HFFc6 (cell line): ENCODE data around the gene CKM. TPM values are rescaled to one million over a fixed set of nuclear protein-coding genes. Genes with fewer than 3 reads are reported as not detected.

Experiments used
- DNase-seq: peaks from one replicate; pipeline ENCODE4 v3.0.0-alpha.2; 2018
- H3K27ac Mint-ChIP-seq: 2 replicates; pipeline ENCODE4 v1.8.0; 2020; ENCODE audit warnings: mild to moderate bottlenecking, mixed read lengths
- H3K27me3 Mint-ChIP-seq: 2 replicates; pipeline ENCODE4 v1.8.0; 2021; ENCODE audit warnings: mild to moderate bottlenecking, moderate library complexity, mixed read lengths; ENCODE audit not compliant: insufficient read depth
- H3K36me3 Mint-ChIP-seq: 2 replicates; pipeline ENCODE4 v1.8.0; 2021; ENCODE audit warnings: low read depth, mixed read lengths
- H3K4me1 Mint-ChIP-seq: 2 replicates; pipeline ENCODE4 v1.8.0; 2020; ENCODE audit warnings: low read depth, mixed read lengths
- H3K4me3 Mint-ChIP-seq: 2 replicates; pipeline ENCODE4 v1.8.0; 2020; ENCODE audit warnings: mild to moderate bottlenecking, moderate library complexity, mixed read lengths
- H3K9me3 Mint-ChIP-seq: 2 replicates; pipeline ENCODE4 v1.8.0; 2020; ENCODE audit warnings: mild to moderate bottlenecking, mixed read lengths
- CTCF ChIP-seq: fragments of 200-600 bp; sonication (generic); IDR thresholded peaks from 2 replicates; pipeline ENCODE4 v1.5.0; 2021; ENCODE audit warnings: antibody characterized with exemption, mild to moderate bottlenecking
- total RNA-seq, 6 experiments: library from RNA; stranded (reverse); fragmentation: NEBNext Ultra II Directional; extraction: Animal tissue kit (Norgen Biotek cat#: 25700); gene quantifications; 2 replicates in 1 of 6; 3 replicates in 5 of 6; pipeline ENCODE4 v1.2.3, GENCODE V29; 2021

Gene CKM
- total RNA-seq, 6 experiments from 2014 or later = not detected

- no peak for DNase-seq
- Mint-ChIP-seq H3K4me3 (no peak overlapping the region), H3K9me3 (no peaks in the 10 kb centered on the region), H3K27ac (no peak overlapping the region), H3K27me3 (peaks cover 2% of the 10 kb centered on the region), H3K4me1 (no peaks in the 10 kb centered on the region), H3K36me3 (peaks cover 23% of the 10 kb centered on the region)
- no peak for TF ChIP-seq CTCF
Measured at GRCh38 chr19:45349126-45349415, 26.4 kb upstream of the CKM start.

- Mint-ChIP-seq H3K27me3 (peaks cover 2% of the 10 kb centered on the region), H3K36me3 (peaks cover 17% of the 10 kb centered on the region), H3K27ac (no peak overlapping the region), H3K4me1 (no peaks in the 10 kb centered on the region), H3K9me3 (no peaks in the 10 kb centered on the region), H3K4me3 (no peak overlapping the region)
- TF ChIP-seq CTCF = no peak
- DNase-seq = no peak
Measured at GRCh38 chr19:45348367-45349125, 25.9 kb upstream of the CKM start.

GRCh38 chr19:45347570-45348366 is 25.1 kb upstream of the CKM start:
- no peak for DNase-seq
- H3K27me3 Mint-ChIP-seq = peaks cover 2% of the 10 kb centered on the region
- no peaks in the 10 kb centered on the region for H3K9me3 Mint-ChIP-seq
- H3K27ac Mint-ChIP-seq = no peak overlapping the region
- H3K4me3 Mint-ChIP-seq = no peak overlapping the region
- no peak for TF ChIP-seq CTCF
- H3K36me3 Mint-ChIP-seq = peaks cover 13% of the 10 kb centered on the region
- H3K4me1 Mint-ChIP-seq = no peaks in the 10 kb centered on the region

- Mint-ChIP-seq H3K9me3 (no peaks in the 10 kb centered on the region), H3K4me3 (no peak overlapping the region), H3K4me1 (no peaks in the 10 kb centered on the region), H3K36me3 (peaks cover 13% of the 10 kb centered on the region), H3K27me3 (peaks cover 2% of the 10 kb centered on the region), H3K27ac (no peak overlapping the region)
- DNase-seq = no peak
- no peak for TF ChIP-seq CTCF
Measured at GRCh38 chr19:45346449-45346848, 23.8 kb upstream of the CKM start.

- Mint-ChIP-seq H3K4me3 (no peak overlapping the region), H3K27ac (no peak overlapping the region), H3K27me3 (no peaks in the 10 kb centered on the region; the same call in none of the 2 replicates), H3K9me3 (no peaks in the 10 kb centered on the region), H3K4me1 (no peaks in the 10 kb centered on the region), H3K36me3 (peaks cover 13% of the 10 kb centered on the region)
- no peak for TF ChIP-seq CTCF
- DNase-seq = no peak
Measured at GRCh38 chr19:45345506-45345860, 22.8 kb upstream of the CKM start.
